ENCODE results near the gene THY1.
A peak's percentile ranks its signal among the peaks of the same experiment; 100 is the strongest.

Gene THY1

GRCh38 chr11:119370486-119371046 is 52.4 kb downstream of the THY1 start:
- no peak for DNase-seq (ENCODE audit: low read depth)
- no peak overlapping the region for H3K4me3 ChIP-seq (ENCODE audit: low read depth, low read length)
- no peak for TF ChIP-seq CTCF (conservative IDR thresholded peaks at IDR 0.05; ENCODE audit: low read depth, low read length)

GRCh38 chr11:119369132-119369925 is 53.6 kb downstream of the THY1 start:
- no peak for TF ChIP-seq CTCF (conservative IDR thresholded peaks at IDR 0.05; ENCODE audit: low read depth, low read length)
- no peak for DNase-seq (ENCODE audit: low read depth)
- no peak overlapping the region for H3K4me3 ChIP-seq (ENCODE audit: low read depth, low read length)

- no peak overlapping the region for H3K4me3 ChIP-seq (ENCODE audit: low read depth, low read length)
- peak; percentile 33 for DNase-seq (ENCODE audit: low read depth)
- TF ChIP-seq CTCF (conservative IDR thresholded peaks at IDR 0.05; ENCODE audit: low read depth, low read length): no peak
Observed at GRCh38 chr11:119368121-119369034, 54.6 kb downstream of the THY1 start.

DNA sequence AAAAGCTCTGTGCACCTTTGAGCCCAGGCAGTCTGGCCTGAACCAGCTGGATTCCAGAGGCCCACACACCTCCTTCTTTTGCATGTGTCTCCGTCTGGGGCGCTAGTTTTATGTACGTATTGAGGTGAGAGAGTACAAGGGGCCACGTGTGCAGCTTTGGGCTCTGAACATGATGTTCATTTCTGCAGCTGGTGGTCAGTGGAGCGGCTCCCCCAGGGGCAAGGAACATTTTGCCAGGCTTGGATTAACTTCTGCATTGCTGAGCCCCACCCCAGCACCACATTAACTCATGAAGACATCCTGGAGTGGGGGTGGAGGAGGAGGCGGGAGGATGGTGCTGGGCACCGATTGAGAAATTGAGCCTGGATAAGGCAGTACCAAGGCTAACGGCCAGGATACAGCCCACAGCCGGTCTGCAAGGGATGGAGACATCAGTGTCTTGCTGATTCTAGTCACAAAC is 55.3 kb downstream of the THY1 start:
- H3K4me3 ChIP-seq (ENCODE audit: low read depth, low read length): no peak overlapping the region
- TF ChIP-seq CTCF (conservative IDR thresholded peaks at IDR 0.05; ENCODE audit: low read depth, low read length): no peak
- no peak for DNase-seq (ENCODE audit: low read depth)
